GM12872 (cell line): Measurements from ENCODE around the gene DBF4B.

Experiments
- TF ChIP-seq, protein P1 (sequence below): IDR thresholded peaks from 3 replicates; pipeline ENCODE4 v1.5.1; 2011; ENCODE audit warnings: low read depth, mild to moderate bottlenecking, low read length, moderate library complexity; ENCODE audit not compliant: insufficient read depth

Gene DBF4B

DNA sequence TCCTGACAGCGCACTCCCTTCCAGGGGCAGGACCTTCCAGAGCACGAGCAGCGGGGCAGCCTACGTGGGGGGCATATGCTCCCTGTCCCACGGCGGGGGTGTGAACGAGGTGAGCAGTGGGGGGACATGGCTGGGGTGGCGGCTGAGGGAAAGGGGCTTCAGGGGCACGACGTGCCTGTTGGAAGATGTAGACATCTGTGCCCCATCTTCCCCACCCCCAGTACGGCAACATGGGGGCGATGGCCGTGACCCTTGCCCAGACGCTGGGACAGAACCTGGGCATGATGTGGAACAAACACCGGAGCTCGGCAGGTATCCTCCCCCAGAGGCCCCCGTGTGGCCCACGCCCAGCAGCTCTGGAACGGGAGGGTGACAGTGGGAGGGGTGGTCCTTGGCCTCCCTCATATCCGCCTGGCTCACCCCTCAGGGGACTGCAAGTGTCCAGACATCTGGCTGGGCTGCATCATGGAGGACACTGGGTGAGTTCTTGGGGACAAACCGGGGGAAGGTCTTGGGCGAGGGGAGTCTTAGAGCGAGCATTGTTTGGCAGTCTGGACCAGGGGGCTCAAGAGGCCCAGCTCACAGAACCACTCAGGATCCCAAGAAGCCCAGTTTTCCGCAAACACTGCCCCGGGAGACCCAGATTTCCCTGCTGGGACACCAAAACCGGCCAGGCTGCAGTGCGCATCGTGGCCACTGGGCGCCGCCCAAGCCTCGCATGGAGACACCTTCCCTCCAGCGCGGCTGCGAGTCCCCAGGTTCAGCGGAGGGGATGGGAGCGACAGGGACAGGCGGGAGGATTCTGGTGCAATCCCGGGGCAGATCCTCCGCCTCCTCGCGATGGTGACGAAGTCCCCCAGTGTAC, 66.0 kb downstream of the DBF4B start:
- TF ChIP-seq, protein P1, sequence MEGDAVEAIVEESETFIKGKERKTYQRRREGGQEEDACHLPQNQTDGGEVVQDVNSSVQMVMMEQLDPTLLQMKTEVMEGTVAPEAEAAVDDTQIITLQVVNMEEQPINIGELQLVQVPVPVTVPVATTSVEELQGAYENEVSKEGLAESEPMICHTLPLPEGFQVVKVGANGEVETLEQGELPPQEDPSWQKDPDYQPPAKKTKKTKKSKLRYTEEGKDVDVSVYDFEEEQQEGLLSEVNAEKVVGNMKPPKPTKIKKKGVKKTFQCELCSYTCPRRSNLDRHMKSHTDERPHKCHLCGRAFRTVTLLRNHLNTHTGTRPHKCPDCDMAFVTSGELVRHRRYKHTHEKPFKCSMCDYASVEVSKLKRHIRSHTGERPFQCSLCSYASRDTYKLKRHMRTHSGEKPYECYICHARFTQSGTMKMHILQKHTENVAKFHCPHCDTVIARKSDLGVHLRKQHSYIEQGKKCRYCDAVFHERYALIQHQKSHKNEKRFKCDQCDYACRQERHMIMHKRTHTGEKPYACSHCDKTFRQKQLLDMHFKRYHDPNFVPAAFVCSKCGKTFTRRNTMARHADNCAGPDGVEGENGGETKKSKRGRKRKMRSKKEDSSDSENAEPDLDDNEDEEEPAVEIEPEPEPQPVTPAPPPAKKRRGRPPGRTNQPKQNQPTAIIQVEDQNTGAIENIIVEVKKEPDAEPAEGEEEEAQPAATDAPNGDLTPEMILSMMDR = peak; percentile 100

DNA sequence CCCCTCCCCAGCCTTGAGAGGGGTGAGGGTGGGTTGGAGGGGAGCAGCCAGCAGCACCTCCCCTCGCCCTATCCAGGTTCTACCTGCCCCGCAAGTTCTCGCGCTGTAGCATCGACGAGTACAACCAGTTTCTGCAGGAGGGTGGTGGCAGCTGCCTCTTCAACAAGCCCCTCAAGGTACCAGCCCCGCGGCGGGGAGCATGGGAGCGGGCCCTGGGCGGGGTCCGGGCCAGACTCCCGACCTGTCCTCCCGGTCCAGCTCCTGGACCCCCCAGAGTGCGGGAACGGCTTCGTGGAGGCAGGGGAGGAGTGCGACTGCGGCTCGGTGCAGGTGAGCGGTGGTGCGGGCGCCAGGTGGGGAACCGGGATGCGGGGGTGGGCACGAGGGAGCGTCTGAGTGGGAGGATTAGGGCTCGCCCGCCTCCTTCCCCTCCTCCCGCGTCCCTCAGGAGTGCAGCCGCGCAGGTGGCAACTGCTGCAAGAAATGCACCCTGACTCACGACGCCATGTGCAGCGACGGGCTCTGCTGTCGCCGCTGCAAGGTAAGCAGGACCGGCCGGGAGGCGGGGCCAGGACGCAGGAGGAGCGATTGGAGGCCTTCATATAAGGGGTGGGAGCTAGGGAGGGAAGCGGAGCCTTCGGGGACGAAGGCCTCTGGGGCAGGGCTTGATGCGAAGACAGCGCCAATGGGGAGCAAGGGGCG, 66.8 kb downstream of the DBF4B start:
- TF ChIP-seq, protein P1 = no peak

DNA sequence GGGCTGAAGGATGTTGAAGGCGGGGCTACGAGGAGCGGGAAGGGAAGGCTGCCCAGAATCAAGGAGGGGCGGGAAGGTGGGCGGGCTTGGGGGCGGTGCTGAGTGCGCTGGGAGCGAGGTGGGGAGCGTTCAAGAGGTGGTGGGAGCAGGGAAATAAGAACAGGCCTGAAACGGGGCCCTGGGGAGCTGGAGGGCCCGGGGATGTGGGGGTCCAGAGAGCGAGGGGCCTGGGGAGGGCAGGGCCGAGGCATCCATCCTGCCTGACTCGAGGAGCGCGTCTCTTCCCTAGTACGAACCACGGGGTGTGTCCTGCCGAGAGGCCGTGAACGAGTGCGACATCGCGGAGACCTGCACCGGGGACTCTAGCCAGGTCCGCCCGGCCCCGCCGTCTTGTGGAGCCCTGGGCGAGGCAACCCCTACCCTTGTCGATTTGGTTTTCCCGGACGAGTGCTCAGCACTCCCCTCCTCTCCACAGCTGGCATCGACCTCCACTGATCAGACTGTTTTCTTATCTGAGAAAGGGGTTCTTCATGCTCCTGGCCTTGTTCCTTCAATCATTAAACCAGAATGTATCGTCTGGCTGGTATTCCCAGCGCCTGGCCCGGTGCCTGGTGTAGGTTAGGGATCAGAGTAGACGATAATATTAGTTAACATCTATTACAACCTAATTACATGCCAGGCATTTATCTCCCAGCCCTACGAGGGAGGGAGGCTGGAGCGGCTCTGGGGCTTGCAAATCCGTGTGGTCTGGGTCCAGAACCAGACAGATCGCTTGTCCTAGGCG, 67.6 kb downstream of the DBF4B start:
- TF ChIP-seq, protein P1 = no peak

DNA sequence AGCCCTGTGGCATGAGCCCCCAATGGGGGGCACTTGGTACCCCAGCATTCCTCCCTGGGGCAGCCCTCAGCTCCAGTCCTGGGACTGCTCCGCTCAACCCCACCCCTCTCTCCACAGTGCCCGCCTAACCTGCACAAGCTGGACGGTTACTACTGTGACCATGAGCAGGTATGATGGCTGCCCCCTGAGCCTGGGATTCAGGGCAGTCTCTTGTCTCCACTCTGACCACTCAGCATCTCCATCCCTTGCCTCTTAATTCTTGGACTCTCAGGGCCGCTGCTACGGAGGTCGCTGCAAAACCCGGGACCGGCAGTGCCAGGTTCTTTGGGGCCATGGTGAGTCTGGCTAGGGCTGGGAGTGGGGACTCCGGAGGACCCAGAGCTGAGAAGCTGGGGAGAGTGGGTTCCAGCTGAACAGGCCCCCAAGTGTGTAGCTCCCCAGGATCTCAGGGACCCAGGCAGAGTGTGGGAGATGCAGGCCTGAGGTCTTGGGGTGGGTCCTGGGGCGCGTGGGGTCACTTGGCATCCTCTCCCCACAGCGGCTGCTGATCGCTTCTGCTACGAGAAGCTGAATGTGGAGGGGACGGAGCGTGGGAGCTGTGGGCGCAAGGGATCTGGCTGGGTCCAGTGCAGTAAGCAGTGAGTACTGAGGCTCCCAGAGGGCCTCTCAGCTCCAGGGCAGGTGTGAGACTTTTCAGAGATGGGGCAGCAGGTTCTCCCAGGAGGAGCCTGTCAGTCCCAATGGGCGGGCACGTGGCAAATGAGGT, 68.3 kb downstream of the DBF4B start:
- TF ChIP-seq, protein P1 = no peak

DNA sequence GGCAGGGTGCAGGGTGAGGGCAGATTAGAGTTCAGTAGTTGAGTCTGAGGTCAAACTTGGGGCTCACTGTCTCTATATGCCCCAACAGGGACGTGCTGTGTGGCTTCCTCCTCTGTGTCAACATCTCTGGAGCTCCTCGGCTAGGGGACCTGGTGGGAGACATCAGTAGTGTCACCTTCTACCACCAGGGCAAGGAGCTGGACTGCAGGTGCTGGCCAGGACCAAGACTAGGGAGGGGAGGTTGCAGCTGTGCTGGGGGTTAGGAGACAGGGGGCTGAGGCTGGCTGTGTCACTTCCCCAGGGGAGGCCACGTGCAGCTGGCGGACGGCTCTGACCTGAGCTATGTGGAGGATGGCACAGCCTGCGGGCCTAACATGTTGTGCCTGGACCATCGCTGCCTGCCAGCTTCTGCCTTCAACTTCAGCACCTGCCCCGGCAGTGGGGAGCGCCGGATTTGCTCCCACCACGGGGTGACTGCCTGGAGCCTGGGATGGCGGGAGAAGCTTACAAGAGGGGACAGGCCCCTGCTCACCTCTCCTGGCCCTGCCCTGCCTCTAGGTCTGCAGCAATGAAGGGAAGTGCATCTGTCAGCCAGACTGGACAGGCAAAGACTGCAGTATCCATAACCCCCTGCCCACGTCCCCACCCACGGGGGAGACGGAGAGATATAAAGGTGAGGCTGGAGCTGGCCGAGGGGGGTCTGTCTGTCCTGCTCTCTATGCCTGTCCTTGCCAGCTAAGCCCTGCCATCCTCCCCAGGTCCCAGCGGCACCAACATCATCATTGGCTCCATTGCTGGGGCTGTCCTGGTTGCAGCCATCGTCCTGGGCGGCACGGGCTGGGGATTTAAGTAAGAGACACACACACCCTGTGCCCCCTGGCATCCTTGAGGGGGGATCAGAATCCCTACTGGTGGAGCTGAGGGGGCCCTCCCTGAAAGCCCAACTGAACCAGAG, 69.2 kb downstream of the DBF4B start:
- TF ChIP-seq, protein P1 = no peak

DNA sequence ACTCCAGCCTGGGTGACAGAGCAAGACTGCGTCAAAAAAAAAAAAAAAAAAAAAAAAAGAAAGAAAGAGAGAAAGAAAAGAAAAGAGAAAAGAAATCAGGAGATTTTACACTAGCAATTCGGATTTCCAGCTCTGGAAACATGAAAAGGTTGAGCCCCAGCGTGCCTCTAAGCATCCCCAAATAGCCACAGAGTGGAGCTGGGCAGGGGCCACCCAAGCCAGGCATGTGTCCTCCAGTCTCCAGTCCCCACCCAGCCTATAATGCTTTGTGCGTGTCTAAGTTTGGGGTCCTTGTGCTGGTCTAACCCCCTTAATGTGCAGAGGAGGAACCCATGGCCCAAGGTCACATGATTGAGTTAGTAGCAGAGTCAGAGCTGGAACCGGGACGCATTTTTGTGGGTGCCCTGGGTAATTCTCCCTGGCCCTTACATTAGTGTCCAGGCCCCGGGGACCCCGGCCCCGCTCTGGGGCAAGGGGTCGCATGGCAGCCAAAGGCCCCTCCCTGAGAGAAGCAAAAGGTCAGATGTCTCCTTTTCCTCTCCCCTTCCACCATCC, 70.3 kb downstream of the DBF4B start:
- TF ChIP-seq, protein P1 = no peak
